ENCODE data around the gene TMEM161B. TPM values are rescaled to one million over a fixed set of nuclear protein-coding genes. Genes with fewer than 3 reads are reported as not detected.

Gene TMEM161B
- total and polyA plus RNA-seq, 2 donors (not counting 3 experiments of a cell fraction or from before 2014, with no cell fraction given): 5.3 to 11.6 TPM

GRCh38 chr5:88256872-88257271 lies 11.8 kb downstream of the TMEM161B start:
- Histone ChIP-seq H3K4me2 (ENCODE audit: insufficient read depth, low read length) (no peak overlapping the region), H3K36me3 (ENCODE audit: control insufficient read depth in 2 of 2, extremely low read depth in 1 of 2, insufficient read depth in 2 of 2, low read length in 2 of 2) (no peaks in the 10 kb centered on the region), H3K9me1 (replicated peaks; ENCODE audit: control insufficient read depth, extremely low read depth, insufficient read depth, low read length) (no peaks in the 10 kb centered on the region), H3K79me2 (ENCODE audit: control insufficient read depth, insufficient read depth, low read length) (peaks cover 71% of the 10 kb centered on the region), H3K27me3 (ENCODE audit: control insufficient read depth in 2 of 2, insufficient read depth in 2 of 2, low read length in 2 of 2) (no peaks in the 10 kb centered on the region), H3K9ac (replicated peaks; ENCODE audit: extremely low read depth, insufficient read depth, low read length) (no peak overlapping the region), H3K9me3 (replicated peaks; ENCODE audit: control insufficient read depth, insufficient read depth, low read length) (no peaks in the 10 kb centered on the region), H3K4me3 (replicated peaks in 1 of 3; ENCODE audit: insufficient read depth in 1 of 3, low read depth in 1 of 3, low read length in 3 of 3) (no peak overlapping the region), H4K20me1 (replicated peaks; ENCODE audit: control insufficient read depth, extremely low read depth, insufficient read depth, low read length) (peaks cover 6% of the 10 kb centered on the region), H3K27ac (ENCODE audit: insufficient read depth, low read depth, low read length) (no peak overlapping the region), H2AFZ (ENCODE audit: low read depth, low read length) (no peak overlapping the region), H3K4me1 (ENCODE audit: control insufficient read depth, extremely low read depth, insufficient read depth, low read length) (no peaks in the 10 kb centered on the region)
- intact Hi-C loops (cut with micrococcal nuclease) (no loop called here), dilution Hi-C loops (cut with MboI; ENCODE audit: extremely low pct_ligation_motif_present, low sequenced_read_pairs) (no loop called here)
- BruUV-seq (replicated peaks): no TSS peak
- ChIA-PET POLR2A (no interaction called here), CTCF (interaction anchor here (1.0 to 1.8 kb wide), 2 partner anchors 17 to 476 kb away, joined by 3 read pairs; no protein-coding TSS in a partner anchor)
- TF ChIP-seq CTCF (IDR thresholded peaks at IDR 0.05; ENCODE audit: extremely low read depth in 1 of 2, insufficient read depth in 1 of 2, low read depth in 1 of 2, low read length in 2 of 2) (no peak), FOS (IDR thresholded peaks at IDR 0.05; ENCODE audit: borderline replicate concordance, insufficient read depth, low read length) (no peak), POLR2A (IDR thresholded peaks at IDR 0.05; ENCODE audit: low read depth, low read length) (no peak), MAX (IDR thresholded peaks at IDR 0.05; ENCODE audit: insufficient read depth, insufficient read length) (no peak)
- DNase-seq (ENCODE audit: low read depth, low spot score) (no peak), FAIRE-seq (no peak)

GRCh38 chr5:88256037-88256436 lies 12.6 kb downstream of the TMEM161B start:
- dilution Hi-C loops (cut with MboI; ENCODE audit: extremely low pct_ligation_motif_present, low sequenced_read_pairs): no loop called here
- no TSS peak for BruUV-seq (replicated peaks)
- Histone ChIP-seq H3K27ac (ENCODE audit: insufficient read depth, low read depth, low read length) (no peak overlapping the region), H3K9me1 (replicated peaks; ENCODE audit: control insufficient read depth, extremely low read depth, insufficient read depth, low read length) (no peaks in the 10 kb centered on the region), H3K9me3 (replicated peaks; ENCODE audit: control insufficient read depth, insufficient read depth, low read length) (no peaks in the 10 kb centered on the region), H3K27me3 (ENCODE audit: control insufficient read depth in 2 of 2, insufficient read depth in 2 of 2, low read length in 2 of 2) (no peaks in the 10 kb centered on the region), H3K79me2 (ENCODE audit: control insufficient read depth, insufficient read depth, low read length) (peaks cover 69% of the 10 kb centered on the region), H3K36me3 (ENCODE audit: control insufficient read depth in 2 of 2, extremely low read depth in 1 of 2, insufficient read depth in 2 of 2, low read length in 2 of 2) (no peaks in the 10 kb centered on the region), H2AFZ (ENCODE audit: low read depth, low read length) (no peak overlapping the region), H3K4me3 (replicated peaks in 1 of 3; ENCODE audit: insufficient read depth in 1 of 3, low read depth in 1 of 3, low read length in 3 of 3) (no peak overlapping the region), H3K4me1 (ENCODE audit: control insufficient read depth, extremely low read depth, insufficient read depth, low read length) (no peaks in the 10 kb centered on the region), H3K9ac (replicated peaks; ENCODE audit: extremely low read depth, insufficient read depth, low read length) (no peak overlapping the region), H3K4me2 (ENCODE audit: insufficient read depth, low read length) (no peak overlapping the region), H4K20me1 (replicated peaks; ENCODE audit: control insufficient read depth, extremely low read depth, insufficient read depth, low read length) (peaks cover 9% of the 10 kb centered on the region)
- POLR2A ChIA-PET: no interaction called here
- FAIRE-seq (no peak), DNase-seq (ENCODE audit: low read depth, low spot score) (no peak)
- intact Hi-C loops (cut with micrococcal nuclease): no loop called here
- TF ChIP-seq CTCF (IDR thresholded peaks at IDR 0.05; ENCODE audit: extremely low read depth in 1 of 2, insufficient read depth in 1 of 2, low read depth in 1 of 2, low read length in 2 of 2) (no peak), JUN (IDR thresholded peaks at IDR 0.05; ENCODE audit: borderline replicate concordance, insufficient read depth, insufficient read length, low read depth) (no peak), FOS (IDR thresholded peaks at IDR 0.05; ENCODE audit: borderline replicate concordance, insufficient read depth, low read length) (no peak), GATA2 (IDR thresholded peaks at IDR 0.05; ENCODE audit: insufficient read depth, insufficient read length, low read depth, low read length) (no peak), POLR2A (IDR thresholded peaks at IDR 0.05; ENCODE audit: low read depth, low read length) (no peak), EZH2 (IDR thresholded peaks at IDR 0.05; ENCODE audit: borderline replicate concordance, low read depth, low read length, severe bottlenecking) (no peak), MYC (IDR thresholded peaks at IDR 0.05; ENCODE audit: low read depth, low read length) (no peak), MAX (IDR thresholded peaks at IDR 0.05; ENCODE audit: insufficient read depth, insufficient read length) (no peak), POLR2AphosphoS5 (IDR thresholded peaks at IDR 0.05; ENCODE audit: insufficient read depth, low read depth, low read length) (no peak)
- CTCF ChIA-PET: no interaction called here

Data from endothelial cell of umbilical vein (primary cell).